Brain microvascular endothelial cell (primary cell): Measurements from ENCODE around the gene ARL5C.
"Not testable (repeated sequence)": the region's sequence is repeated elsewhere in the genome, so short reads cannot be mapped to it uniquely, and the experiment has no call there.

Source experiments
- DNase-seq: peaks from one replicate; pipeline ENCODE4 v3.0.0-alpha.2; 2020
- H3K27ac ChIP-seq: fragments of 250-450 bp; sonication (Bioruptor Pico); 2 replicates; pipeline ENCODE4 v1.5.1; 2020; ENCODE audit warnings: mild to moderate bottlenecking, moderate library complexity
- H3K27me3 ChIP-seq: fragments of 250-450 bp; sonication (Bioruptor Pico); replicated peaks from 2 replicates; pipeline ENCODE4 v1.5.1; 2020; ENCODE audit warnings: mild to moderate bottlenecking
- H3K36me3 ChIP-seq: fragments of 250-450 bp; sonication (Bioruptor Pico); replicated peaks from 2 replicates; pipeline ENCODE4 v1.5.1; 2020; ENCODE audit warnings: mild to moderate bottlenecking
- H3K4me3 ChIP-seq: 2 replicates; pipeline ENCODE4 v1.5.1; 2011; ENCODE audit warnings: low read depth, mild to moderate bottlenecking, control low read depth, low read length, moderate library complexity
- in situ Hi-C: cut with HindIII; loops from 2 replicates; pipeline ENCODE4 v1.10.0; 2017; ENCODE audit warnings: low sequenced_read_pairs, low pct_ligation_motif_present
- TF ChIP-seq, protein P1 (sequence below): IDR thresholded peaks from 2 replicates; pipeline ENCODE4 v1.5.1; 2011; ENCODE audit warnings: low read depth, mild to moderate bottlenecking, moderate library complexity, low read length, control low read depth, inconsistent platforms; ENCODE audit errors: missing control alignments

ARL5C gene

DNA sequence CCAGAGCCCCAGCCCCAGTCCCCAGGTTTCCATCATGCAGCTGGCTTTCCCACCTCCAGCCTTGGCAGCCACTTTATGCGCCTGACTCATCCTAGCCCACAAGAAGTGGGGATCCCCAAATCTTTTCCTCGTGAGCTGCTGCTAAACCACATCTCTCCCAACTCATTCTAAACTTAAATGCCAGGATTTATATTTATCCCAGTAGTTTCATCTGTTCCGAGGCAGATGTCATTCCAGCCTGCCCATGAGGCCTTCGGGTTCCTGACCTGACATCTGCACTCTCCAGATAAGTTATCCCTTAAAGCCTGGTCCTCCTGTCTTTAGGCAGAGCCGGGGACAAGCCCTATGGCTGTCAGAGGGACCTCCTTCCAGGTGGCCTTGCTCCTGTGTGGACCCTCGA is 31.1 kb downstream of the ARL5C start:
- Histone ChIP-seq H3K27ac (no peak overlapping the region), H3K36me3 (no peaks in the 10 kb centered on the region), H3K4me3 (no peak overlapping the region), H3K27me3 (no peaks in the 10 kb centered on the region)
- TF ChIP-seq, protein P1, sequence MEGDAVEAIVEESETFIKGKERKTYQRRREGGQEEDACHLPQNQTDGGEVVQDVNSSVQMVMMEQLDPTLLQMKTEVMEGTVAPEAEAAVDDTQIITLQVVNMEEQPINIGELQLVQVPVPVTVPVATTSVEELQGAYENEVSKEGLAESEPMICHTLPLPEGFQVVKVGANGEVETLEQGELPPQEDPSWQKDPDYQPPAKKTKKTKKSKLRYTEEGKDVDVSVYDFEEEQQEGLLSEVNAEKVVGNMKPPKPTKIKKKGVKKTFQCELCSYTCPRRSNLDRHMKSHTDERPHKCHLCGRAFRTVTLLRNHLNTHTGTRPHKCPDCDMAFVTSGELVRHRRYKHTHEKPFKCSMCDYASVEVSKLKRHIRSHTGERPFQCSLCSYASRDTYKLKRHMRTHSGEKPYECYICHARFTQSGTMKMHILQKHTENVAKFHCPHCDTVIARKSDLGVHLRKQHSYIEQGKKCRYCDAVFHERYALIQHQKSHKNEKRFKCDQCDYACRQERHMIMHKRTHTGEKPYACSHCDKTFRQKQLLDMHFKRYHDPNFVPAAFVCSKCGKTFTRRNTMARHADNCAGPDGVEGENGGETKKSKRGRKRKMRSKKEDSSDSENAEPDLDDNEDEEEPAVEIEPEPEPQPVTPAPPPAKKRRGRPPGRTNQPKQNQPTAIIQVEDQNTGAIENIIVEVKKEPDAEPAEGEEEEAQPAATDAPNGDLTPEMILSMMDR, result no peak
- in situ Hi-C loops, result no loop called here
- no peak for DNase-seq

DNA sequence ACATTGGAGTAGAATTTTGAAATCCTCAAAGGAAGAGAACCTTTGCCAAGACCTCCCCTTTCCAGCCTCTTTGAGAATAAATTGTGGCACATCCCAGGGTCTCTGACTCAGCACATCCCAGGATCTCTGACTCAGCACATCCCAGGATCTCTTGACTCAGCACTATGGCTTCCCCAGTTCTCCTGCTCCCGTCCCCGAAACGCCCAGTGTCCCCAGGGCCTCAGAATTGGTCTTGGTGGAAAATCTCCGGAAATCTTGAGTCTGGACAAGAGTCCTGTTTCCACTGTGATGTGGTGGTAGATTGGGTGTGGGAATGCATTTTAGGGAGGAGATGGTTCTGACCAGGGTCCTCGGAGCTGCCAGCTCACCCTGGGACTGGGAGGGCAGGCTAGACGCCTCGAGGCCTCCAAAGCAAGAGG is 33.8 kb downstream of the ARL5C start:
- DNase-seq, result peak; percentile 70
- in situ Hi-C loops, result no loop called here
- TF ChIP-seq, protein P1, result no peak
- H3K27me3 ChIP-seq, result no peaks in the 10 kb centered on the region
- H3K4me3 ChIP-seq, result no peak overlapping the region
- H3K27ac ChIP-seq, result no peak overlapping the region
- no peaks in the 10 kb centered on the region for H3K36me3 ChIP-seq

DNA sequence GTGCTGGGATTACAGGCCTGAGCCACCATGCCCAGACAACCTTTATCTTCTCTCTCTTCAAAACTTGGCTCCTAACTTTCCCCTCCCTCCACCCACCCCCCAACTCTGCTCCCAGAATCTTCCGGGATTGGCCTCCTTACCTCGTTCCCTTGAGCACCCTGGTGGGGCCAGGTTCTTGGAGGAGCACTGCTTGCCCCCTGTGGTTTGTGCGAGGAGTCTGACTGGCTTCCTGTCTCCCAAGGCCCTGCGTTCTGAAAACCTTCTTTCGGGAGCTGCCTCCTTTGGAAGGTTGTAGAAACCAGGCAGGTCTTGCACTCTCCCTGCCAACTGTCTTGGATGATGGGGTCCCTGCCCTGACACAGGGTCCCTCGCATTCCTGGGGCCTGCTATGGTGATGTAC is 34.3 kb downstream of the ARL5C start:
- Histone ChIP-seq H3K4me3 (no peak overlapping the region), H3K27ac (peak overlapping the region; percentile 3), H3K36me3 (no peaks in the 10 kb centered on the region), H3K27me3 (no peaks in the 10 kb centered on the region)
- in situ Hi-C loops, result no loop called here
- no peak for DNase-seq
- TF ChIP-seq, protein P1, result no peak

DNA sequence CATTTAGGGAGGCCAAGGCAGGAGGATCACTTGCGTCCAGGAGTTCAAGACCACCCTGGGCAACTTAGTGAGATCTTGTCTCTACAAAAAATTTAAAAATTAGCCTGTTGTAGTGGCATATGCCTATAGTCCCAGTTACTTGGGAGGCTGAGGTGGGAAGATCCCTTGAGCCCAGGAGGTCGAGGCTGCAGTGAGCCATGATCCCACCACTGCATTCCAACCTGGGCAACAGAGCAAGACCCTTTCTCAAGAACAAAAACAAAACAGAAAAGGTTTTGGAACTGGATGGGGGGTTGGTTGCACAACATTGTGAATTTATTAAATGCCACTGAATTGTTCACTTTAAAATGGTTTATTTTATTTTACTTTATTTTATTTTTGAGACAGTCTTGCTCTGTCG is 35.8 kb downstream of the ARL5C start:
- Histone ChIP-seq H3K36me3 (no peaks in the 10 kb centered on the region), H3K4me3 (no peak overlapping the region), H3K27ac (no peak overlapping the region), H3K27me3 (no peaks in the 10 kb centered on the region)
- DNase-seq, result no peak
- TF ChIP-seq, protein P1, result no peak
- in situ Hi-C loops, result no loop called here

DNA sequence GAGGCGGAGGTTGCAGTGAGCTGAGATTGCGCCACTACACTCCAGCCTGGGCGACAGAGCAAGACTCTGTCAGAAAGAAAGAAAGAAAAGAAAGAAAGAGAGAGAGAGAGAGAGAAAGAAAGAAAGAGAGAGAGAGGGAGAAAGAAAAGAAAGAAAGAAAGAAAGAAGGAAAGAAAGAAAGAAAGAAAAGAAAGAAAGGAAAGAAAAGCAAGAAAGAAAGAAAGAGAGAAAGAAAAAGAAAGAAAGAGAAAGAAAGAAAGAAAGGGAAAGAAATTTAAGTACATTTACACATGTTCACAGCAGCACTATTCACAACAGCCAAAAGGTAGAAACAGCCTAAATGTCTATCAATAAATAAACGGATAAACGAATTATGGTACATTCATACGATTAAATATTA is 36.4 kb downstream of the ARL5C start:
- DNase-seq, H3K36me3 ChIP-seq, H3K27me3 ChIP-seq, in situ Hi-C loops, H3K27ac ChIP-seq, H3K4me3 ChIP-seq: not testable (repeated sequence)

DNA sequence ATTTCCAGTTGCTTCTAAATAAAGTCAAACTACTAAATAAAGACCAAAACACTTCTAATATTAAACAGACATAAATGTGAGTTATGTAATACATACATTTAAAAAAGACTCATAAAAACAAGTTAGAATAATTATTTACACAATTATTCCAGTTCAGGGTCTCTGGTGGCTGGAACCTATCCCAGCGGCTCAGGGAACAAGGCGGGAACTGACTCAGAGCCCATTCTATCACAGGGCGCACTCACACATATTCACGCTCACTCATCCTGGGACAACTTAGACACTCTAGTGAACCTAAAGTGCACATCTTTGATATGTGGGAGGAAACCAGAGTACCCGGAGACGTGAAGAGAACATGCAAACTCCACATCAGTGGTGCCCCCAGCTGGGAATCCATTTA is 39.5 kb downstream of the ARL5C start:
- no peak overlapping the region for H3K27ac ChIP-seq
- no peaks in the 10 kb centered on the region for H3K36me3 ChIP-seq
- no peak for DNase-seq
- in situ Hi-C loops, result no loop called here
- H3K27me3 ChIP-seq, result no peaks in the 10 kb centered on the region
- TF ChIP-seq, protein P1, result no peak
- H3K4me3 ChIP-seq, result no peak overlapping the region
